Spleen (tissue), 11 donors: ENCODE results near the gene MUC5B. TPM values are rescaled to one million over a fixed set of nuclear protein-coding genes. Genes with fewer than 3 reads are reported as not detected.

ENCODE experiments used
- DNase-seq: peaks from one replicate; pipeline ENCODE4 v3.0.0-alpha.2; 2020
- H3K27ac ChIP-seq, 8 donors: fragments of 200-600 bp; sonication (generic) in 7 of 8; 1 replicate in 4 of 8; 2 replicates in 4 of 8; pipeline versions ENCODE4 v1.5.0 to v1.8.0; 2016 to 2021; ENCODE audit warnings: inconsistent platforms in 4 of 8, mild to moderate bottlenecking in 4 of 8, moderate library complexity in 1 of 8
- H3K27me3 ChIP-seq, 7 donors: fragments of 200-600 bp; sonication (generic) in 6 of 7; replicated peaks in 1 of 7; 1 replicate in 4 of 7; 2 replicates in 3 of 7; pipeline versions ENCODE4 v1.5.0 to v1.8.0; 2016 to 2021; ENCODE audit warnings: inconsistent platforms in 3 of 7, mild to moderate bottlenecking in 1 of 7
- H3K36me3 ChIP-seq, 6 donors: fragments of 200-600 bp; sonication (generic) in 5 of 6; 1 replicate in 4 of 6; 2 replicates in 2 of 6; pipeline versions ENCODE4 v1.5.0 to v1.8.0; 2016 to 2021; ENCODE audit warnings: inconsistent platforms in 2 of 6
- H3K4me1 ChIP-seq, 6 donors: fragments of 200-600 bp; sonication (generic) in 5 of 6; 1 replicate in 3 of 6; 2 replicates in 3 of 6; pipeline versions ENCODE4 v1.5.0 to v1.8.0; 2016 to 2021; ENCODE audit warnings: inconsistent platforms in 3 of 6
- H3K4me3 ChIP-seq, 8 donors: fragments of 200-600 bp; sonication (generic) in 7 of 8; 1 replicate in 4 of 8; 2 replicates in 4 of 8; pipeline versions ENCODE4 v1.5.0 to v1.8.0; 2016 to 2021; ENCODE audit warnings: inconsistent platforms in 4 of 8, mild to moderate bottlenecking in 4 of 8, moderate library complexity in 2 of 8
- H3K9me3 ChIP-seq, 8 donors: fragments of 200-600 bp; sonication (generic) in 7 of 8; 1 replicate in 4 of 8; 2 replicates in 4 of 8; pipeline versions ENCODE4 v1.5.0 to v1.8.0; 2016 to 2021; ENCODE audit warnings: inconsistent platforms in 4 of 8
- POLR2A ChIP-seq, 3 donors: fragments of 450-650 bp; IDR thresholded peaks; one replicate each; pipeline ENCODE4 v1.5.1; 2017; ENCODE audit warnings: antibody characterized with exemption in 3 of 3, mild to moderate bottlenecking in 1 of 3
- POLR2AphosphoS5 ChIP-seq, 3 donors: sonication (generic); formaldehyde crosslinking; IDR thresholded peaks; one replicate each; pipeline ENCODE4 v1.5.1; 2017; ENCODE audit warnings: antibody characterized with exemption in 3 of 3
- WGBS, 5 donors: extraction: QIAGEN DNeasy Blood & Tissue Kit in 3 of 5; methylation state at CpG; one replicate each; pipeline versions ENCODE4 v1.1.5 to v1.1.7; 2013 to 2018; 5-methylcytosine and 5-hydroxymethylcytosine counted together
- intact Hi-C: fragments of 100-400 bp; cut with DNase I; formaldehyde crosslinking; loops from one replicate; pipeline ENCODE4 v1.15.0; 2023; ENCODE audit warnings: low total_unique reads
- polyA plus RNA-seq, 3 donors: library from polyadenylated mRNA; stranded (reverse); fragments of 200-250 nt; gene quantifications; one replicate each; pipeline ENCODE4 v1.2.1, GENCODE V29; 2013
- total RNA-seq, 7 donors: library from RNA; depleted of rRNA in 3 of 7; stranded (reverse); fragments of >200 nt in 3 of 7; fragmentation: NEBNext Ultra II Directional in 4 of 7; extraction: Animal tissue kit (Norgen Biotek cat#: 25700) in 4 of 7; gene quantifications; one replicate each; pipeline versions ENCODE4 v1.1.0 to v1.2.1, GENCODE V29; 2016 to 2021
- TF ChIP-seq, protein P1 (sequence below), 11 experiments: fragments of 200-600 bp in 7 of 11; fragments of 450-650 bp in 4 of 11; sonication (generic) in 4 of 11; IDR thresholded peaks in 8 of 11; conservative IDR thresholded peaks in 3 of 11; 1 replicate in 7 of 11; 2 replicates in 4 of 11; pipeline versions ENCODE4 v1.4.0 to v1.8.0; 2016 to 2021; ENCODE audit warnings: antibody characterized with exemption in 11 of 11, inconsistent platforms in 4 of 11, mild to moderate bottlenecking in 1 of 11
- donor health status: healthy with polysubstance abuse.
- donor health status: DM: no; HTN: no; CAD: no; lungs with moderate emphysema.
- donor health status: DM: no; HTN: no; CAD: no.
- donor health status: Bipolar disorder and iron deficiency.
- donor health status: healthy.
- donor health status: DM: no; HTN: no; CAD: no.
- donor health status: DM: yes; HTN: yes; CAD: no.

MUC5B gene
- total and polyA plus RNA-seq, 10 donors: under 0.01 to 0.09 (median under 0.01) TPM; not detected in 7

DNA sequence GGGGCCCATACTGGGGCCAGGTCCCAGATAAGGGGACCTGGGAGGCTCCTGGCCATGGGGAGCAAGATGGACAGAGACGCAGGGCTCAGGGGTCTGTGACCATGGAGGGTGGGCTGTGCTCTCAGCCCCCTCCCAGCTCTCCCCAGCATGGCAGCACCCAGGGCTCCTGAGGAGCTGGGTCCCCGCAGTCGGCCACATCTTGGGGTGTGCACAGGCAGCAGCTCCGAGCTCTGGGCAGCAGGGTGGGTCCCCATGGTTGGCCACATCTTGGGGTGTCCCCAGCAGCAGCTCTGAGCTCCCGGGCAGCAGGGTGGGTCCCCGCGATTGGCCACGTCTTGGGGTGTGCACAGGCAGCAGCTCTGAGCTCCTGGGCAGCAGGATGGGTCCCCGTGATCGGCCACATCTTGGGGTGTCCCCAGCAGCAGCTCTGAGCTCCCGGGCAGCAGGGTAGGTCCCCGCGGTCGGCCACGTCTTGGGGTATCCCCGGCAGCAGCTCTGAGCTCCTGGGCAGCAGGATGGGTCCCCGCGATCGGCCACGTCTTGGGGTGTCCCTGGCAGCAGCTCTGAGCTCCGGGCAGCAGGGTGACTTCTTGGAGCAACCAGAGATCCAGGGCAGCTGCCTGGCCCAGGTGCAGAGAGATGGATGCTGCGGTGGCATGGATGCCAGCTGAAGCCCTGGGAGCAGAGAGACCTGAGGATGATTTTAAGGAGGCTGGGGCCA, 18.3 kb upstream of the MUC5B start:
- intact Hi-C loops: loop anchor here (5.0 to 10.0 kb wide), 2 partner anchors 313 to 370 kb away; partner anchors contain the start of gene DUSP8
- no peak overlapping the region for H3K4me3 ChIP-seq
- H3K27me3 ChIP-seq: peaks cover 0 to 42% (median 10%) of the 10 kb centered on the region in 7 donors

DNA sequence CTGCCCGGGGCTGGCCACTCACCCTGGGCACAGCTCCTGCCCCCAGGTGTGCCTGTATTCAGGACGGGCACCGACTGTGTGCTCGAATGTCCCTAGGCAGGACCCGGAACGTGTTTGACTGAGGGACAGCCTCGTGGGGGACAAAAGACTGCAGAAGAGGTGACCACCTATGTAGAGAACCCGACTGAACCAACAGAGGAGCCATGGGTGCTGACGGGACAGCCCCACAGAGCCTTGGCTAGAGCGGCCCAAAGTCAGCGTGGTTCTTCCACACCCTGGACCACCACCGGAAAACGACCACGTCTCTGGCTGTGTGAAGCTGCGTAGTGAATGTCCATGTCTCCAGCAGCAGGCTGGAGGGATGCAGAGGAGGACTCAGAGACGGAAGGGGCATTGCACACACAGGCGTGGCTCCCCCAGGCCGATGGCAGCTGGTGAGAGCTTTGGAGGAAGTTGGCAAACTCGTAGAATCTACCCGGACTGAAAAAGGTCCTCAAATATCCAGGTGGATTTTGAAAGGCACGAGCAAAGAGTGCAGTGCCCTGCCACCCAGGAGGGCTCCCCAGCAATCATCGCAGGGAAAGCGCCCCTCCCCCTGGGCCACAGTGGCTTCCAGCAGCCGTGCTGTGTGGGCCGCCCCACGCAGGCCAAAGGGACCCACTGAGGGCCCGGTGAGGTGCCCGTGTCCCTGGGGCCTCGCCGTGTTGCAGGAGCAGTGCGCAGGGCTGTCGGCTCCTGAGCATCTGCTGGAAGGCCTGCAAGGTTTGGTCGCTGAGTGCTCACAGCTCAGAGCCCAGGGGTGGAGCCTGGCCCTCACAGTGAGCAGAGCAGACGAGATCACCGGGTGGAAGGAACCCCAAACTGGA, 17.5 kb upstream of the MUC5B start:
- intact Hi-C loops: loop anchor here (10.0 kb wide), 1 partner anchor 369 kb away; the partner anchor contains the start of gene DUSP8
- Histone ChIP-seq H3K27ac (no peak overlapping the region), H3K9me3 (peaks cover 0 to 11% (median 2%) of the 10 kb centered on the region in 8 donors), H3K27me3 (peaks cover 0 to 34% (median 10%) of the 10 kb centered on the region in 7 donors), H3K4me3 (no peak overlapping the region), H3K36me3 (no peaks in the 10 kb centered on the region), H3K4me1 (peaks cover 0 to 10% (median 8%) of the 10 kb centered on the region in 6 donors)
- WGBS, 5 donors: 75 to 78% (median 76%) methylated on average over 27 to 35 of the region's 35 CpGs
- no peak for TF ChIP-seq POLR2AphosphoS5 (IDR thresholded peaks at IDR 0.05)
- no peak for TF ChIP-seq POLR2A (IDR thresholded peaks at IDR 0.05)
- TF ChIP-seq, protein P1, sequence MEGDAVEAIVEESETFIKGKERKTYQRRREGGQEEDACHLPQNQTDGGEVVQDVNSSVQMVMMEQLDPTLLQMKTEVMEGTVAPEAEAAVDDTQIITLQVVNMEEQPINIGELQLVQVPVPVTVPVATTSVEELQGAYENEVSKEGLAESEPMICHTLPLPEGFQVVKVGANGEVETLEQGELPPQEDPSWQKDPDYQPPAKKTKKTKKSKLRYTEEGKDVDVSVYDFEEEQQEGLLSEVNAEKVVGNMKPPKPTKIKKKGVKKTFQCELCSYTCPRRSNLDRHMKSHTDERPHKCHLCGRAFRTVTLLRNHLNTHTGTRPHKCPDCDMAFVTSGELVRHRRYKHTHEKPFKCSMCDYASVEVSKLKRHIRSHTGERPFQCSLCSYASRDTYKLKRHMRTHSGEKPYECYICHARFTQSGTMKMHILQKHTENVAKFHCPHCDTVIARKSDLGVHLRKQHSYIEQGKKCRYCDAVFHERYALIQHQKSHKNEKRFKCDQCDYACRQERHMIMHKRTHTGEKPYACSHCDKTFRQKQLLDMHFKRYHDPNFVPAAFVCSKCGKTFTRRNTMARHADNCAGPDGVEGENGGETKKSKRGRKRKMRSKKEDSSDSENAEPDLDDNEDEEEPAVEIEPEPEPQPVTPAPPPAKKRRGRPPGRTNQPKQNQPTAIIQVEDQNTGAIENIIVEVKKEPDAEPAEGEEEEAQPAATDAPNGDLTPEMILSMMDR (IDR thresholded peaks at IDR 0.05 in 8 of 11, conservative IDR thresholded peaks at IDR 0.05 in 3 of 11): no peak
- peak; percentile 62 for DNase-seq

More for the DNA sequence above, 18.3 kb upstream of the MUC5B start:
- Histone ChIP-seq H3K36me3 (no peaks in the 10 kb centered on the region), H3K27ac (no peak overlapping the region), H3K4me1 (peaks cover 0 to 10% (median 8%) of the 10 kb centered on the region in 6 donors), H3K9me3 (peaks cover 0 to 3% (median 0%) of the 10 kb centered on the region in 8 donors)
- no peak for TF ChIP-seq POLR2AphosphoS5 (IDR thresholded peaks at IDR 0.05)
- TF ChIP-seq, protein P1 (IDR thresholded peaks at IDR 0.05 in 8 of 11, conservative IDR thresholded peaks at IDR 0.05 in 3 of 11): no peak
- no peak for TF ChIP-seq POLR2A (IDR thresholded peaks at IDR 0.05)
- 80 to 90% (median 89%) methylated on average over 2 to 22 of the region's 22 CpGs for WGBS, 5 donors
- DNase-seq: peak; percentile 59

DNA sequence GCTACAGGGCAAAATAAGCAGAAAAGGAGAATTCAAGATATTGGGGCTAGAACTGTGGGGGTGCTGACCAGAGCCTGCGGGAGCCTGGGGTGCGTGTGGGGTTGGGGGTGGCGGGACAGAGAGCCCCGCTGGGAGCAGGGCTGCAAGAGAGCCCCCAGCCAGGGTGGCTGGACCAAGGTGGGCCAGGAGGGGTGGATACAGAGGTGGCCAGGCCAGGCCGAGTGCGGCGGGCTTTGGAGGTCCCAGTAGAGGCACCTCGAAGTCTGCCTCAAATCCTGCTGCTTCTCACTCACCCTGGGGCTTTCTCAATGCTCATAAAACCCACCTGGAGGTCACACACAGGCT, 16.9 kb upstream of the MUC5B start:
- H3K36me3 ChIP-seq: no peaks in the 10 kb centered on the region
- H3K4me3 ChIP-seq: no peak overlapping the region
- intact Hi-C loops: loop anchor here (10.0 kb wide), 1 partner anchor 369 kb away; the partner anchor contains the start of gene DUSP8
- peaks cover 0 to 33% (median 10%) of the 10 kb centered on the region in 7 donors for H3K27me3 ChIP-seq
- TF ChIP-seq POLR2AphosphoS5 (IDR thresholded peaks at IDR 0.05): no peak
- no peak for TF ChIP-seq POLR2A (IDR thresholded peaks at IDR 0.05)
- TF ChIP-seq, protein P1 (IDR thresholded peaks at IDR 0.05 in 8 of 11, conservative IDR thresholded peaks at IDR 0.05 in 3 of 11): no peak
- peak; percentile 42 for DNase-seq
- 87 to 94% (median 92%) methylated on average over 8 of the region's 8 CpGs for WGBS, 5 donors
- peaks cover 0 to 10% (median 8%) of the 10 kb centered on the region in 6 donors for H3K4me1 ChIP-seq
- peaks cover 0 to 17% (median 8%) of the 10 kb centered on the region in 8 donors for H3K9me3 ChIP-seq
- no peak overlapping the region for H3K27ac ChIP-seq
